GM18498 (cell line): ENCODE results near the gene CPT1C.

ENCODE experiments used
- ATAC-seq: cut with Tn5 transposase; IDR thresholded peaks from one replicate; pipeline ENCODE4 v1.9.1; 2021; ENCODE audit warnings: mild to moderate bottlenecking, moderate library complexity; ENCODE audit not compliant: unreplicated experiment

Gene CPT1C

GRCh38 chr19:49680421-49681351 lies 10.2 kb upstream of the CPT1C start:
- ATAC-seq: no peak

- ATAC-seq: no peak
These were observed 9.1 kb upstream of the CPT1C start for GRCh38 chr19:49681830-49682229.

GRCh38 chr19:49682274-49682673 lies 8.6 kb upstream of the CPT1C start:
- no peak for ATAC-seq

GRCh38 chr19:49683814-49684250 lies 7.1 kb upstream of the CPT1C start:
- no peak for ATAC-seq

- no peak for ATAC-seq
These were observed 6.5 kb upstream of the CPT1C start for GRCh38 chr19:49684251-49684982.

GRCh38 chr19:49684983-49685553 lies 5.8 kb upstream of the CPT1C start:
- ATAC-seq: no peak

GRCh38 chr19:49685845-49686332 lies 5.0 kb upstream of the CPT1C start:
- ATAC-seq: no peak

GRCh38 chr19:49686503-49687088 lies 4.3 kb upstream of the CPT1C start:
- no peak for ATAC-seq

GRCh38 chr19:49687150-49687549 lies 3.8 kb upstream of the CPT1C start:
- no peak for ATAC-seq

GRCh38 chr19:49687566-49688316 lies 3.2 kb upstream of the CPT1C start:
- no peak for ATAC-seq

- no peak for ATAC-seq
These were observed 2.3 kb upstream of the CPT1C start for GRCh38 chr19:49688531-49689132.

- no peak for ATAC-seq
These were observed 1.5 kb upstream of the CPT1C start, which contains the start of gene ADM5 for GRCh38 chr19:49689133-49690078. Gene ADM5, plus strand, starts transcription at chr19:49689594. Its CDS starts 244 bp downstream, at chr19:49689838.

GRCh38 chr19:49690079-49690655 lies 749 bp upstream of the CPT1C start:
- ATAC-seq: no peak

- no peak for ATAC-seq
These were observed 579 bp downstream of the CPT1C start for GRCh38 chr19:49691243-49692146.

GRCh38 chr19:49692147-49692506 lies 1.2 kb downstream of the CPT1C start:
- ATAC-seq: no peak

- ATAC-seq: no peak
These were observed 5.2 kb downstream of the CPT1C start for GRCh38 chr19:49696115-49696514.

GRCh38 chr19:49696865-49697264 lies 5.9 kb downstream of the CPT1C start:
- no peak for ATAC-seq
